IPS-18c (cell line): ENCODE results near the gene FGF11.

Source experiments
- H3K4me3 ChIP-seq: 2 replicates; pipeline ENCODE4 v1.7.0; 2013; ENCODE audit warnings: low read depth, mild to moderate bottlenecking, low read length, moderate library complexity; ENCODE audit not compliant: insufficient read depth
- H3K9me3 ChIP-seq: one replicate; pipeline ENCODE4 v1.6.1; 2013; ENCODE audit warnings: mild to moderate bottlenecking, low read length, moderate library complexity; ENCODE audit not compliant: control insufficient read depth, insufficient read depth

FGF11 gene

GRCh38 chr17:7440113-7440833 is 961 bp downstream of the FGF11 start:
- peak overlapping the region; percentile 73 for H3K4me3 ChIP-seq
- no peaks in the 10 kb centered on the region for H3K9me3 ChIP-seq

- Histone ChIP-seq H3K9me3 (no peaks in the 10 kb centered on the region), H3K4me3 (peak overlapping the region; percentile 73; the same call in 1 of the 2 replicates)
Measured at GRCh38 chr17:7440834-7441195, 1.5 kb downstream of the FGF11 start.

GRCh38 chr17:7441266-7441665 is 2.0 kb downstream of the FGF11 start:
- H3K4me3 ChIP-seq = peak overlapping the region; percentile 73; the same call in 1 of the 2 replicates

GRCh38 chr17:7442142-7442541 is 2.8 kb downstream of the FGF11 start:
- Histone ChIP-seq H3K4me3 (no peak overlapping the region), H3K9me3 (no peaks in the 10 kb centered on the region)

More at GRCh38 chr17:7441266-7441665, 2.0 kb downstream of the FGF11 start:
- no peaks in the 10 kb centered on the region for H3K9me3 ChIP-seq

- Histone ChIP-seq H3K9me3 (no peaks in the 10 kb centered on the region), H3K4me3 (no peak overlapping the region)
Measured at GRCh38 chr17:7443499-7444485, 4.5 kb downstream of the FGF11 start.

- Histone ChIP-seq H3K4me3 (peak within 1 kb of the TSS; percentile 74), H3K9me3 (no peaks in the 10 kb centered on the region)
Measured at GRCh38 chr17:7444682-7445618, 5.6 kb downstream of the FGF11 start, which contains the start of gene CHRNB1. CHRNB1 (plus strand) TSS chr17:7445061; CDS start chr17:7445128, 67 bp downstream.

- Histone ChIP-seq H3K9me3 (no peaks in the 10 kb centered on the region), H3K4me3 (peak overlapping the region; percentile 74)
Measured at GRCh38 chr17:7445619-7445968, 6.3 kb downstream of the FGF11 start.

GRCh38 chr17:7448461-7448860 is 9.1 kb downstream of the FGF11 start:
- H3K9me3 ChIP-seq = no peaks in the 10 kb centered on the region

GRCh38 chr17:7459961-7460545 is 20.7 kb downstream of the FGF11 start:
- Histone ChIP-seq H3K4me3 (no peak overlapping the region), H3K9me3 (no peaks in the 10 kb centered on the region)

More at GRCh38 chr17:7448461-7448860, 9.1 kb downstream of the FGF11 start:
- no peak overlapping the region for H3K4me3 ChIP-seq

GRCh38 chr17:7460850-7461660 is 21.7 kb downstream of the FGF11 start:
- H3K9me3 ChIP-seq = no peaks in the 10 kb centered on the region
- H3K4me3 ChIP-seq = no peak overlapping the region

- Histone ChIP-seq H3K4me3 (no peak overlapping the region), H3K9me3 (no peaks in the 10 kb centered on the region)
Measured at GRCh38 chr17:7462474-7463371, 23.4 kb downstream of the FGF11 start.

- H3K4me3 ChIP-seq = no peak overlapping the region
- no peaks in the 10 kb centered on the region for H3K9me3 ChIP-seq
Measured at GRCh38 chr17:7463372-7463846, 24.1 kb downstream of the FGF11 start.

GRCh38 chr17:7464081-7464480 is 24.8 kb downstream of the FGF11 start:
- Histone ChIP-seq H3K9me3 (no peaks in the 10 kb centered on the region), H3K4me3 (no peak overlapping the region)

- Histone ChIP-seq H3K4me3 (no peak overlapping the region), H3K9me3 (no peaks in the 10 kb centered on the region)
Measured at GRCh38 chr17:7465597-7466275, 26.4 kb downstream of the FGF11 start.

GRCh38 chr17:7466318-7466638 is 27.0 kb downstream of the FGF11 start:
- Histone ChIP-seq H3K4me3 (no peak overlapping the region), H3K9me3 (no peaks in the 10 kb centered on the region)
